HEK293T (cell line): ENCODE data around the gene HPGD.

Source experiments
- CTCF ChIA-PET: fragments of 350-600 bp; formaldehyde crosslinking; extraction: SDS; loops from one replicate; lab custom pipeline; 2021; ENCODE audit warnings: antibody characterized with exemption, inconsistent platforms; lab: Yijun Ruan, JAX
- POLR2A ChIA-PET: fragments of 350-600 bp; formaldehyde crosslinking; extraction: SDS; loops from one replicate; lab custom pipeline; 2020; ENCODE audit warnings: antibody characterized with exemption, inconsistent platforms; lab: Yijun Ruan, JAX
- DNase-seq: peaks from one replicate; pipeline ENCODE4 v3.0.0; 2012; ENCODE audit warnings: mixed read lengths; ENCODE audit errors: extremely low spot score
- ARNT ChIP-seq: fragments of 450-650 bp; IDR thresholded peaks from 2 replicates; pipeline ENCODE4 v1.6.1; 2017; ENCODE audit warnings: mild to moderate bottlenecking
- CTBP1 ChIP-seq: fragments of 450-650 bp; IDR thresholded peaks from 2 replicates; pipeline ENCODE4 v1.6.1; 2016; ENCODE audit warnings: borderline replicate concordance
- ELF4 ChIP-seq: fragments of 450-650 bp; IDR thresholded peaks from 2 replicates; pipeline ENCODE4 v1.6.1; 2017; ENCODE audit warnings: antibody characterized with exemption
- FOXA1 ChIP-seq: fragments of 450-650 bp; IDR thresholded peaks from 2 replicates; pipeline ENCODE4 v1.6.1; 2016; ENCODE audit warnings: mild to moderate bottlenecking
- FOXK2 ChIP-seq: fragments of 450-650 bp; IDR thresholded peaks from 2 replicates; pipeline ENCODE4 v1.6.1; 2016; ENCODE audit warnings: mild to moderate bottlenecking
- FOXM1 ChIP-seq: fragments of 450-650 bp; IDR thresholded peaks from 2 replicates; pipeline ENCODE4 v1.6.1; 2017; ENCODE audit warnings: mild to moderate bottlenecking, borderline replicate concordance
- L3MBTL2 ChIP-seq: fragments of 450-650 bp; conservative IDR thresholded peaks from 2 replicates; pipeline ENCODE4 v1.6.1; 2016; ENCODE audit warnings: mild to moderate bottlenecking
- LEF1 ChIP-seq: fragments of 450-650 bp; IDR thresholded peaks from 2 replicates; pipeline ENCODE4 v1.6.1; 2017; ENCODE audit warnings: mild to moderate bottlenecking, borderline replicate concordance
- SP1 ChIP-seq: fragments of 450-650 bp; IDR thresholded peaks from 2 replicates; pipeline ENCODE4 v1.6.1; 2017
- SUZ12 ChIP-seq: fragments of 450-650 bp; IDR thresholded peaks from 2 replicates; pipeline ENCODE4 v1.6.1; 2016; ENCODE audit warnings: mild to moderate bottlenecking
- TARDBP ChIP-seq: fragments of 450-650 bp; IDR thresholded peaks from 2 replicates; pipeline ENCODE4 v1.6.1; 2016
- ZNF384 ChIP-seq: fragments of 450-650 bp; IDR thresholded peaks from 2 replicates; pipeline ENCODE4 v1.6.1; 2016
- TF ChIP-seq, protein P1 (sequence below): fragments of 450-650 bp; IDR thresholded peaks from 2 replicates; pipeline ENCODE4 v1.6.1; 2016

The HPGD gene

DNA sequence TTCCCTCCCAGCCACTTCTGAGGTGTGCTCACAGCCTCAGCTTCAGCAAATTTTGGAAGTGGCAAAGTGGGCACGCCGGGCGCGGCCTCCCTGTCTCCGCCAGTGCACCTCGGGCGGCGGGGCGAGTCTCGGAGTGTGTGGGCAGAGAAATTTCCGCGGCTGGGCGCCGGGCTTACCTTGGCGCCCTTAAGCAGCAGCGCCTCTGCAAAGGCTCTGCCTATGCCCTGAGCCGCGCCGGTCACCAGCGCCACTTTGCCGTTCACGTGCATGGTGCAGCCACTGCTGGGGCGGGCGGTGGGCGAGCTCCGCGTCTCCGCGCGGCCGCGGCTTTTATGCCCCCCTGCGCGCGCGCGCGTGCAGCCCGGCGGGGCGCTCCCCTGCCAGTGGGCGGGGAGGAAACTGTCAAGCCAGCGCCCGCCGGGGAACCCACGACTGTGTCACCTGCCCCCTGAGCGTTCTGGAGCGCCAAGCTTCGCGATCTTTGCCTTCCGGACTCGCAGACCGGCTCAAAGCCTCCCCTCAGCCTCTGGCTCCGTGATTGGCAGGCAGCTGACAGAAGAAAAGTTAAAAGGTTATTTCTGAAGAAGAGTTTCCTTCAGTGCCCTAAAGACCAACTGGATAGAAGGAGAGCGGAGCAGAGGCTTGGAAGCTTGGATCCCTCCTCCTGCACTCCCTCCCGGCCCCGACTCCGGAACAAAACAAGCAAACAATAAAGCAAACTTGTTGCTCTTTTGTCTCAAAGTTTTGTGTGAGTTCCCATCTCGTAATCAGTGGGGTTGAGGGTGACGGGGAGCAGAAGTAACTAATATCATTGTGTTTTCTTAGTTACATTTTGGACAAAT is at the start of gene HPGD:
HPGD (minus strand) TSS at position 306 of the 842 bp plus-strand sequence; CDS start at position 269, 37 bp downstream.
- peak; percentile 49 for DNase-seq
- TF ChIP-seq, protein P1, sequence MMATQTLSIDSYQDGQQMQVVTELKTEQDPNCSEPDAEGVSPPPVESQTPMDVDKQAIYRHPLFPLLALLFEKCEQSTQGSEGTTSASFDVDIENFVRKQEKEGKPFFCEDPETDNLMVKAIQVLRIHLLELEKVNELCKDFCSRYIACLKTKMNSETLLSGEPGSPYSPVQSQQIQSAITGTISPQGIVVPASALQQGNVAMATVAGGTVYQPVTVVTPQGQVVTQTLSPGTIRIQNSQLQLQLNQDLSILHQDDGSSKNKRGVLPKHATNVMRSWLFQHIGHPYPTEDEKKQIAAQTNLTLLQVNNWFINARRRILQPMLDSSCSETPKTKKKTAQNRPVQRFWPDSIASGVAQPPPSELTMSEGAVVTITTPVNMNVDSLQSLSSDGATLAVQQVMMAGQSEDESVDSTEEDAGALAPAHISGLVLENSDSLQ, result peak; percentile 92
- TF ChIP-seq CTBP1, result no peak
- POLR2A ChIA-PET, result no interaction called here
- CTCF ChIA-PET, result interaction anchor here (0.6 to 0.9 kb wide), 3 partner anchors 12 to 1463 kb away, joined by 3 read pairs; no protein-coding TSS in a partner anchor

DNA sequence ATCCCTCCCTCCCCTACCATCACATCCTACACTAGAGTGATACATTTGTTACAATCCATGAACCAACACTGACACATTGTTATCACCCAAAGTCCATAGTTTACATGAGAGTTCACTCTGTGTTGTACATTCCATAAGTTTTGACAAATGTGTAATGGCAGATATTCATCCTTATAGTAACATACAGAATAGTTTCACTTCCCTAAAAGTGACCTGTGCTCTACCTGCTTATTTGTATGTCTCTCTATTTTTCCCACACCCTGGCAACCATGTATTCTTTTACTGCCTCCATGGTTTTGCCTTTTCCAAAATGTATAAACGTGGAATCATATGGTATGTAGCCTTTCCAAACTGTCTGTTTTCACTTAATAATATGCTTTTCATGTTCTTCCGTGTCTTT is 42.2 kb upstream of the HPGD start:
- TF ChIP-seq FOXM1 (no peak), L3MBTL2 (no peak)
- CTCF ChIA-PET, result no interaction called here

DNA sequence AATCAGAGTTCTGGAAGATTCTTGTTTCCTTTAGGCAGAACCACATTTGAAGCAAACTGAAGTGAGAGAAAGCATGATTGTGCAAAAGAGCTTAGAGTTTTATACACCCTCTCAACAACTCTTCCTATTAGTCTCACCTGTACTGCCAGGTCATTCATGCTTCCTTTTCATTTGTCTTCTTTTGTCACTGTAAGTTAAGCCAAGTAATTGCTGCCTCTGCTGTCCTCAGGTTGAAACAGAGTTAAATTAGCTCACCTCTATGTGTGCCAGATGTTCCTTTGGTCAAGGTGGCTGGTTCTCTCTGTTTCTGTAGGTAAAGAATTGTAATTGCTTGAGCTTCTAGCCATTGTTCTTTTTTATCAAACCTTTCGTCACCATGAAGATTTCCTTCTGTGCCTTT is 41.1 kb upstream of the HPGD start:
- TF ChIP-seq L3MBTL2 (no peak), FOXK2 (no peak), ELF4 (no peak)
- TF ChIP-seq, protein P1, result no peak
- POLR2A ChIA-PET, result no interaction called here
- CTCF ChIA-PET, result interaction anchor here (0.5 kb wide), 1 partner anchor 153 kb away, joined by 3 read pairs; no protein-coding TSS in a partner anchor
- no peak for DNase-seq

More for the DNA sequence above, 42.2 kb upstream of the HPGD start:
- DNase-seq, result no peak
- POLR2A ChIA-PET, result no interaction called here

DNA sequence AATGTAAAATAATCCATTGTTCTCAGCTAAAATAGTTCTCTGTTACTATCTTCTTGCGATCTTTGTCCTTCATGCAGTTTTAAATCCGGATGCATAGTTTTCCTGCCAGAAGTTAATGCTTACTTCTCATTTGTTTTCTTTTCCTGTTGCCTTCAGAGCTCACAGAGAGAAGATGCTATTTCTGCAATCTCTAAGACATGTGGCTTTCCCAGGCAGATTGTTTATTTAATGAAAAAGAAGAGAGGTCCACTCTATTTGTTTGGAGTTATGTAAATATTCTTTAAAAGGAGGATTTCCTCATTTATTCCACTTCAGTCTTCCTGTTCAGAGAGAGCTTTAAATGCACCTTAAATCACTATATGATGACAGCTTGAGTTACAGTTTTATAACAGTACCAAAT is 39.3 kb upstream of the HPGD start:
- ChIA-PET POLR2A (no interaction called here), CTCF (interaction anchor here (0.6 kb wide), 1 partner anchor 77 kb away, joined by 3 read pairs; no protein-coding TSS in a partner anchor)
- TF ChIP-seq FOXK2, result no peak
- TF ChIP-seq, protein P1, result 0 out of 2 replicates have a peak, but pooled peaks have one; percentile 17
- no peak for DNase-seq

DNA sequence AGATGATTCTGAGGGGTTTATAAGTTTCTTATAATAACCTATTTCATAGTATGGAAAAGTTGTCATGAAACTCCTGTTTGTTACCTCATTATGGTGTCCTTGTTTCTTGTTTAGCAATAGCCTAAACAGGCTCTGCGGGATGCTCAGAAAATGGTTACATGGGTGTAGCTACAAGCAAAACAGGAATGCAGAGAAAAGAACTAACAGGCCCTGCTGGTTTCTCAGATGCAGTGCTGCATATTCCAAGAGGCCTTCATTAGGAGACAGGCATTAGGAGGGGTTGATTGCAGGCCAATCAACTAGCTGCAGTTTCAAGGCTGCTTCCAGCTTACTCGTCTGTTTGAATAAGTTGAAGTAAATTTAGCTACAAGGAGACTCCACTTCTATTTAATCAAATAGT is 37.6 kb upstream of the HPGD start:
- ChIA-PET POLR2A (no interaction called here), CTCF (no interaction called here)
- no peak for DNase-seq
- no peak for TF ChIP-seq ZNF384
- TF ChIP-seq SUZ12, result no peak
- TF ChIP-seq, protein P1, result no peak
- TF ChIP-seq TARDBP, result no peak
- no peak for TF ChIP-seq CTBP1
- TF ChIP-seq SP1, result no peak
- no peak for TF ChIP-seq FOXK2

DNA sequence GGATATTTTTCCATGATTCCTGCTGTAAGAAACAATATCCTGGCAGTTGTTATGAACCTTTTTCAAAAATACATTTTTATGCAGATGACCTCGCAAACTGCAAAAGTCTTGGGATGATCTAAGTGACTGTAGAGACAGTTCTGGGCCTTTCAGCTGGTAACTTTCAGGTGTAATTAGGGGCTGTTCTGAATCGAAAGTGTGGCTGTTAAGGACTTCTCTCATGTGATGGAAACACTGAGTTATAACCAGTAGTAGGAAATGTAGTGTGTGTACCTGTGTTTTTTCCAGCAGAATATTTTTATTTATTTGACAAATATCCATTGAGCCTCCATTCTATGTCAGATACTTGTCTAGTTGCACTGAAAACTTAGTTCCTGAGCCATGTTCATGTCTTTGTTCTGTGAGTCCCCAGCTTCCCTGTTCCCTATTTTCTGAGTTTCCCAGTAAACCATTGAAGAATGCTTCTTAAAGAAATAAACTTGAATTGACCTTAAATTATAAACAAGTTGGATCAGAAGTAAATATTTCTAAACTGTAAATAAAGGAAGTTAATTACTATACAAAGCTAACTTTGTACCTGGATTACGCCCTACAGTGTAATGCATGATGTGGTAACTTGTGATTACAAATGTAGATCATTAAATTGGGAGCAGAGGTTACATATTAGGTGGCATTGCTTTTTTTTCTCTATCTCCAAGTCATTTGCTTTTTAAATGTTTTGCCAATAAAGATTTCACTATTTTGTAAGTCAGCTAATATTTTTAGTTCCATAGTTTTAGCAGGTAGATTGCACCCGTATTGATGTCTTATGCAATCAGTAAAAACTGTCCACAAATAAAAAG is 33.7 kb upstream of the HPGD start:
- ChIA-PET POLR2A (no interaction called here), CTCF (interaction anchor here (0.6 kb wide), 1 partner anchor 790 kb away, joined by 3 read pairs; no protein-coding TSS in a partner anchor)
- DNase-seq, result no peak
- TF ChIP-seq FOXK2 (no peak), ELF4 (no peak), ZNF384 (no peak), FOXA1 (no peak), LEF1 (no peak), FOXM1 (no peak), ARNT (no peak), L3MBTL2 (no peak), SUZ12 (no peak), CTBP1 (no peak)
- TF ChIP-seq, protein P1, result no peak
